Activated CD4-positive, alpha-beta memory T cell treated with anti-CD3 and anti-CD28 coated beads, Interleukin-2, amount 10 ng/mL, durations not matched to agents 7 days and 5 days (primary cell): ENCODE data around the gene GLI3. TPM values are rescaled to one million over a fixed set of nuclear protein-coding genes. Genes with fewer than 3 reads are reported as not detected.

Experiments
- CTCF ChIA-PET: fragments of 350-600 bp; sonication (Branson Sonifier 250); formaldehyde crosslinking; loops from one replicate; lab custom pipeline; 2021; ENCODE audit warnings: antibody characterized with exemption, inconsistent platforms; lab: Charles Lee
- POLR2A ChIA-PET: fragments of 350-600 bp; sonication (Branson Sonifier 250); formaldehyde crosslinking; loops from one replicate; lab custom pipeline; 2021; ENCODE audit warnings: antibody characterized with exemption; lab: Charles Lee
- DNase-seq: peaks from one replicate; pipeline ENCODE4 v3.0.0-alpha.2; 2020
- H3K27ac Mint-ChIP-seq: one replicate; pipeline ENCODE4 v1.8.0; 2021; ENCODE audit warnings: mild to moderate bottlenecking, mixed read lengths
- H3K27me3 Mint-ChIP-seq: one replicate; pipeline ENCODE4 v1.8.0; 2021; ENCODE audit warnings: mixed read lengths
- H3K36me3 Mint-ChIP-seq: one replicate; pipeline ENCODE4 v1.8.0; 2021; ENCODE audit warnings: low read depth, mixed read lengths
- H3K4me1 Mint-ChIP-seq: one replicate; pipeline ENCODE4 v1.8.0; 2021; ENCODE audit warnings: mixed read lengths
- H3K4me3 Mint-ChIP-seq: one replicate; pipeline ENCODE4 v1.8.0; 2021; ENCODE audit warnings: mild to moderate bottlenecking, mixed read lengths
- H3K9me3 Mint-ChIP-seq: one replicate; pipeline ENCODE4 v1.8.0; 2021; ENCODE audit warnings: mixed read lengths
- total RNA-seq, 2 experiments: library from RNA; stranded (reverse); gene quantifications; one replicate each; pipeline ENCODE4 v1.2.3, GENCODE V29; 2021

Gene GLI3
- total RNA-seq, 2 experiments from 2014 or later: not detected

- Mint-ChIP-seq H3K4me1 (no peaks in the 10 kb centered on the region), H3K27me3 (peaks cover 5% of the 10 kb centered on the region), H3K36me3 (no peaks in the 10 kb centered on the region), H3K4me3 (no peak overlapping the region), H3K9me3 (no peaks in the 10 kb centered on the region), H3K27ac (no peak overlapping the region)
- ChIA-PET CTCF (interaction anchor here (1.2 to 1.4 kb wide), 2 partner anchors 230 to 899 kb away, joined by 3 read pairs; no protein-coding TSS in a partner anchor), POLR2A (no interaction called here)
- DNase-seq: no peak
Measured at GRCh38 chr7:41977661-41978060, 259.3 kb downstream of the GLI3 start.

- POLR2A ChIA-PET: no interaction called here
Measured at GRCh38 chr7:41977151-41977651, 259.8 kb downstream of the GLI3 start.

GRCh38 chr7:41976411-41976810 is 260.6 kb downstream of the GLI3 start:
- Mint-ChIP-seq H3K4me3 (no peak overlapping the region), H3K9me3 (no peaks in the 10 kb centered on the region), H3K27me3 (peaks cover 5% of the 10 kb centered on the region), H3K4me1 (no peaks in the 10 kb centered on the region), H3K36me3 (no peaks in the 10 kb centered on the region), H3K27ac (no peak overlapping the region)
- ChIA-PET POLR2A (no interaction called here), CTCF (interaction anchor here (1.2 to 1.4 kb wide), 2 partner anchors 231 to 1862 kb away, joined by 3 read pairs; no protein-coding TSS in a partner anchor)
- no peak for DNase-seq

More at GRCh38 chr7:41977151-41977651, 259.8 kb downstream of the GLI3 start:
- no peaks in the 10 kb centered on the region for H3K36me3 Mint-ChIP-seq
- H3K9me3 Mint-ChIP-seq: no peaks in the 10 kb centered on the region
- H3K27ac Mint-ChIP-seq: no peak overlapping the region
- no peaks in the 10 kb centered on the region for H3K4me1 Mint-ChIP-seq
- H3K27me3 Mint-ChIP-seq: peaks cover 5% of the 10 kb centered on the region
- CTCF ChIA-PET: interaction anchor here (1.2 to 1.4 kb wide), 3 partner anchors 230 to 1861 kb away, joined by 3 read pairs; no protein-coding TSS in a partner anchor
- no peak for DNase-seq
- H3K4me3 Mint-ChIP-seq: no peak overlapping the region

GRCh38 chr7:41975849-41976248 is 261.2 kb downstream of the GLI3 start:
- POLR2A ChIA-PET: no interaction called here
- Mint-ChIP-seq H3K27ac (no peak overlapping the region), H3K4me1 (no peaks in the 10 kb centered on the region), H3K36me3 (no peaks in the 10 kb centered on the region), H3K4me3 (no peak overlapping the region), H3K9me3 (no peaks in the 10 kb centered on the region), H3K27me3 (peaks cover 5% of the 10 kb centered on the region)
- CTCF ChIA-PET: interaction anchor here (1.2 kb wide), 1 partner anchor 1863 kb away, joined by 3 read pairs; no protein-coding TSS in a partner anchor
- DNase-seq: no peak

GRCh38 chr7:41974870-41975557 is 262.0 kb downstream of the GLI3 start:
- CTCF ChIA-PET: interaction anchor here (0.9 to 1.6 kb wide), 3 partner anchors 32 to 868 kb away, joined by 3 to 5 read pairs (median 3); no protein-coding TSS in a partner anchor
- H3K36me3 Mint-ChIP-seq: no peaks in the 10 kb centered on the region
- H3K27me3 Mint-ChIP-seq: peaks cover 5% of the 10 kb centered on the region
- no peak overlapping the region for H3K27ac Mint-ChIP-seq
- H3K9me3 Mint-ChIP-seq: no peaks in the 10 kb centered on the region
- H3K4me1 Mint-ChIP-seq: no peaks in the 10 kb centered on the region
- no peak for DNase-seq
- H3K4me3 Mint-ChIP-seq: no peak overlapping the region
- POLR2A ChIA-PET: no interaction called here

GRCh38 chr7:41973202-41973730 is 263.7 kb downstream of the GLI3 start:
- ChIA-PET POLR2A (no interaction called here), CTCF (no interaction called here)
- no peaks in the 10 kb centered on the region for H3K9me3 Mint-ChIP-seq
- no peak overlapping the region for H3K27ac Mint-ChIP-seq
- no peaks in the 10 kb centered on the region for H3K4me1 Mint-ChIP-seq
- H3K27me3 Mint-ChIP-seq: peaks cover 5% of the 10 kb centered on the region
- no peak for DNase-seq
- no peak overlapping the region for H3K4me3 Mint-ChIP-seq
- no peaks in the 10 kb centered on the region for H3K36me3 Mint-ChIP-seq

- Mint-ChIP-seq H3K9me3 (no peaks in the 10 kb centered on the region), H3K4me1 (no peaks in the 10 kb centered on the region), H3K27me3 (peaks cover 5% of the 10 kb centered on the region), H3K27ac (no peak overlapping the region), H3K4me3 (no peak overlapping the region), H3K36me3 (no peaks in the 10 kb centered on the region)
- CTCF ChIA-PET: no interaction called here
- no peak for DNase-seq
- POLR2A ChIA-PET: no interaction called here
Measured at GRCh38 chr7:41972776-41973175, 264.2 kb downstream of the GLI3 start.

GRCh38 chr7:41972270-41972669 is 264.7 kb downstream of the GLI3 start:
- no peaks in the 10 kb centered on the region for H3K9me3 Mint-ChIP-seq
- ChIA-PET CTCF (no interaction called here), POLR2A (no interaction called here)
- H3K4me1 Mint-ChIP-seq: no peaks in the 10 kb centered on the region
- H3K27me3 Mint-ChIP-seq: peaks cover 5% of the 10 kb centered on the region
- no peak for DNase-seq
- H3K4me3 Mint-ChIP-seq: no peak overlapping the region
- H3K36me3 Mint-ChIP-seq: no peaks in the 10 kb centered on the region
- no peak overlapping the region for H3K27ac Mint-ChIP-seq

GRCh38 chr7:41971640-41972187 is 265.3 kb downstream of the GLI3 start:
- H3K27me3 Mint-ChIP-seq: peaks cover 5% of the 10 kb centered on the region
- POLR2A ChIA-PET: no interaction called here
- no peak overlapping the region for H3K4me3 Mint-ChIP-seq
- DNase-seq: no peak
- H3K4me1 Mint-ChIP-seq: no peaks in the 10 kb centered on the region
- H3K36me3 Mint-ChIP-seq: no peaks in the 10 kb centered on the region
- CTCF ChIA-PET: no interaction called here
- H3K27ac Mint-ChIP-seq: no peak overlapping the region
- H3K9me3 Mint-ChIP-seq: no peaks in the 10 kb centered on the region

- no peak for DNase-seq
- no peak overlapping the region for H3K27ac Mint-ChIP-seq
- H3K4me1 Mint-ChIP-seq: no peaks in the 10 kb centered on the region
- no peaks in the 10 kb centered on the region for H3K9me3 Mint-ChIP-seq
- peaks cover 4% of the 10 kb centered on the region for H3K27me3 Mint-ChIP-seq
- CTCF ChIA-PET: no interaction called here
- POLR2A ChIA-PET: no interaction called here
- H3K4me3 Mint-ChIP-seq: no peak overlapping the region
- H3K36me3 Mint-ChIP-seq: no peaks in the 10 kb centered on the region
Measured at GRCh38 chr7:41970941-41971340, 266.1 kb downstream of the GLI3 start.

- no peaks in the 10 kb centered on the region for H3K27me3 Mint-ChIP-seq
- H3K4me1 Mint-ChIP-seq: no peaks in the 10 kb centered on the region
- CTCF ChIA-PET: no interaction called here
- H3K9me3 Mint-ChIP-seq: no peaks in the 10 kb centered on the region
- no peak overlapping the region for H3K4me3 Mint-ChIP-seq
- no peak for DNase-seq
- no peak overlapping the region for H3K27ac Mint-ChIP-seq
- POLR2A ChIA-PET: no interaction called here
- no peaks in the 10 kb centered on the region for H3K36me3 Mint-ChIP-seq
Measured at GRCh38 chr7:41969561-41970105, 267.4 kb downstream of the GLI3 start.

GRCh38 chr7:41967156-41967555 is 269.9 kb downstream of the GLI3 start:
- H3K4me3 Mint-ChIP-seq: no peak overlapping the region
- no peak for DNase-seq
- POLR2A ChIA-PET: no interaction called here
- H3K36me3 Mint-ChIP-seq: no peaks in the 10 kb centered on the region
- no peak overlapping the region for H3K27ac Mint-ChIP-seq
- peaks cover under 1% of the 10 kb centered on the region for H3K27me3 Mint-ChIP-seq
- H3K4me1 Mint-ChIP-seq: no peaks in the 10 kb centered on the region
- CTCF ChIA-PET: interaction anchor here (1.6 kb wide), 1 partner anchor 27 kb away, joined by 3 read pairs; no protein-coding TSS in a partner anchor
- H3K9me3 Mint-ChIP-seq: no peaks in the 10 kb centered on the region

- Mint-ChIP-seq H3K9me3 (no peaks in the 10 kb centered on the region), H3K36me3 (no peaks in the 10 kb centered on the region), H3K27me3 (peaks cover 5% of the 10 kb centered on the region), H3K27ac (no peak overlapping the region), H3K4me1 (no peaks in the 10 kb centered on the region), H3K4me3 (no peak overlapping the region)
- POLR2A ChIA-PET: no interaction called here
- DNase-seq: no peak
- CTCF ChIA-PET: no interaction called here
Measured at GRCh38 chr7:41965951-41966505, 271.0 kb downstream of the GLI3 start.
